ENCODE measurements around the gene ZNF92.
"Not testable (repeated sequence)": the region's sequence is repeated elsewhere in the genome, so short reads cannot be mapped to it uniquely, and the experiment has no call there.

The ZNF92 gene

GRCh38 chr7:65429642-65430343 is 56.1 kb downstream of the ZNF92 start:
- DNase-seq = no peak

- no peak for DNase-seq
Measured at GRCh38 chr7:65430344-65431186, 56.9 kb downstream of the ZNF92 start.

GRCh38 chr7:65434307-65434706 is 60.7 kb downstream of the ZNF92 start:
- DNase-seq = no peak

GRCh38 chr7:65436163-65436562 is 62.5 kb downstream of the ZNF92 start:
- no peak for DNase-seq

- DNase-seq = no peak
Measured at GRCh38 chr7:65438598-65438997, 64.9 kb downstream of the ZNF92 start.

- no peak for DNase-seq
Measured at GRCh38 chr7:65441010-65441409, 67.4 kb downstream of the ZNF92 start.

GRCh38 chr7:65444205-65444842 is 70.7 kb downstream of the ZNF92 start:
- no peak for DNase-seq

- no peak for DNase-seq
Measured at GRCh38 chr7:65444899-65445823, 71.5 kb downstream of the ZNF92 start.

GRCh38 chr7:65447041-65447440 is 73.4 kb downstream of the ZNF92 start:
- DNase-seq = not testable (repeated sequence)

- DNase-seq = no peak
Measured at GRCh38 chr7:65448816-65449504, 75.3 kb downstream of the ZNF92 start.

- DNase-seq = no peak
Measured at GRCh38 chr7:65449505-65449852, 75.8 kb downstream of the ZNF92 start.

Measured in suppressor macrophage (primary cell).